Fibroblast of lung (primary cell): ENCODE measurements around the gene MTFP1. TPM values are rescaled to one million over a fixed set of nuclear protein-coding genes. Genes with fewer than 3 reads are reported as not detected.

Experiments
- DNase-seq, 2 donors: peaks; one replicate each; pipeline versions ENCODE4 v3.0.0 to v3.0.0-alpha.2; 2010; ENCODE audit warnings: low read depth in 2 of 2
- H2AFZ ChIP-seq: 2 replicates; pipeline ENCODE4 v1.5.1; 2012; ENCODE audit warnings: low read length, control low read depth, inconsistent platforms
- H3K27ac ChIP-seq: 2 replicates; pipeline ENCODE4 v1.5.1; 2011; ENCODE audit warnings: low read length, control low read depth; ENCODE audit not compliant: insufficient read depth
- H3K27me3 ChIP-seq: 2 replicates; pipeline ENCODE4 v1.5.1; 2011; ENCODE audit warnings: mild to moderate bottlenecking, low read length; ENCODE audit not compliant: control insufficient read depth, insufficient read depth
- H3K36me3 ChIP-seq: 2 replicates; pipeline ENCODE4 v1.5.1; 2011; ENCODE audit warnings: low read length; ENCODE audit not compliant: control insufficient read depth, insufficient read depth
- H3K4me1 ChIP-seq: 2 replicates; pipeline ENCODE4 v1.5.1; 2011; ENCODE audit warnings: low read length; ENCODE audit not compliant: control insufficient read depth, insufficient read depth; ENCODE audit errors: extremely low read depth
- H3K4me2 ChIP-seq: 2 replicates; pipeline ENCODE4 v1.5.1; 2011; ENCODE audit warnings: low read length, control low read depth; ENCODE audit not compliant: insufficient read depth; ENCODE audit errors: extremely low read depth
- H3K4me3 ChIP-seq, 4 experiments: fragments of 200-600 bp in 1 of 4; sonication (generic) in 1 of 4; replicated peaks in 1 of 4; 2 replicates each; pipeline ENCODE4 v1.5.1; 2011 to 2016; ENCODE audit warnings: low read length in 4 of 4, low read depth in 3 of 4, mild to moderate bottlenecking in 3 of 4, control low read depth in 2 of 4, inconsistent platforms in 1 of 4, mixed read lengths in 1 of 4; ENCODE audit not compliant: insufficient read depth in 1 of 4; ENCODE audit errors: control extremely low read depth in 1 of 4
- H3K79me2 ChIP-seq: 2 replicates; pipeline ENCODE4 v1.5.1; 2012; ENCODE audit warnings: mild to moderate bottlenecking, low read length, inconsistent platforms; ENCODE audit not compliant: control insufficient read depth, insufficient read depth
- H3K9ac ChIP-seq: 2 replicates; pipeline ENCODE4 v1.5.1; 2011; ENCODE audit warnings: mild to moderate bottlenecking, low read length, control low read depth; ENCODE audit not compliant: insufficient read depth
- H3K9me3 ChIP-seq: 2 replicates; pipeline ENCODE4 v1.5.1; 2012; ENCODE audit warnings: low read depth, low read length; ENCODE audit not compliant: control insufficient read depth, insufficient read depth
- H4K20me1 ChIP-seq: 2 replicates; pipeline ENCODE4 v1.5.1; 2011; ENCODE audit warnings: low read length; ENCODE audit not compliant: control insufficient read depth, insufficient read depth; ENCODE audit errors: extremely low read depth
- CTCF ChIP-seq, 2 donors: IDR thresholded peaks in 1 of 2; conservative IDR thresholded peaks in 1 of 2; 1 replicate in 1 of 2; 2 replicates in 1 of 2; pipeline ENCODE4 v1.5.1; 2011 to 2012; ENCODE audit warnings: low read length in 2 of 2, control low read depth in 1 of 2, inconsistent platforms in 1 of 2, low read depth in 1 of 2, mild to moderate bottlenecking in 1 of 2
- EZH2 ChIP-seq: IDR thresholded peaks from 2 replicates; pipeline ENCODE4 v1.5.1; 2012; ENCODE audit warnings: low read length, control low read depth, mild to moderate bottlenecking; ENCODE audit errors: missing control alignments
- polyA plus RNA-seq, 2 donors: library from polyadenylated mRNA; depleted of rRNA in 1 of 2; stranded (reverse) in 1 of 2; unstranded in 1 of 2; fragments of >200 nt; gene quantifications; 2 replicates each; pipeline ENCODE4 v1.2.1, GENCODE V29; 2011 to 2012; ENCODE audit warnings: missing spikeins in 1 of 2
- total RNA-seq: library from RNA; depleted of rRNA; stranded (reverse); fragments of >200 nt; gene quantifications from 2 replicates; pipeline ENCODE4 v1.2.1, GENCODE V29; 2014

MTFP1 gene
- total and polyA plus RNA-seq, 2 donors (not counting 1 experiment from before 2014, with no cell fraction given): 2.5 to 3.8 TPM

- no peak overlapping the region for H3K4me3 ChIP-seq
- no peak overlapping the region for H3K4me2 ChIP-seq
- DNase-seq: no peak
- H4K20me1 ChIP-seq: no peaks in the 10 kb centered on the region
- H3K9ac ChIP-seq: no peak overlapping the region
- no peak overlapping the region for H2AFZ ChIP-seq
- H3K9me3 ChIP-seq: no peaks in the 10 kb centered on the region
- no peaks in the 10 kb centered on the region for H3K4me1 ChIP-seq
- H3K27ac ChIP-seq: no peak overlapping the region
- H3K27me3 ChIP-seq: peaks cover 28% of the 10 kb centered on the region
- TF ChIP-seq EZH2: no peak
- TF ChIP-seq CTCF (conservative IDR thresholded peaks at IDR 0.05 in 1 of 2, IDR thresholded peaks at IDR 0.05 in 1 of 2; ENCODE audit: low read depth in 1 of 2, low read length in 2 of 2): no peak
- no peaks in the 10 kb centered on the region for H3K79me2 ChIP-seq
- H3K36me3 ChIP-seq: no peaks in the 10 kb centered on the region
Observed at GRCh38 chr22:30469165-30469564, 43.6 kb downstream of the MTFP1 start.

GRCh38 chr22:30470655-30471054 is 45.1 kb downstream of the MTFP1 start:
- no peaks in the 10 kb centered on the region for H3K79me2 ChIP-seq
- no peak overlapping the region for H2AFZ ChIP-seq
- peaks cover 30% of the 10 kb centered on the region for H3K27me3 ChIP-seq
- no peaks in the 10 kb centered on the region for H3K4me1 ChIP-seq
- no peak overlapping the region for H3K4me2 ChIP-seq
- no peak for DNase-seq
- H3K9ac ChIP-seq: no peak overlapping the region
- H4K20me1 ChIP-seq: no peaks in the 10 kb centered on the region
- no peaks in the 10 kb centered on the region for H3K9me3 ChIP-seq
- no peaks in the 10 kb centered on the region for H3K36me3 ChIP-seq
- no peak for TF ChIP-seq CTCF (conservative IDR thresholded peaks at IDR 0.05 in 1 of 2, IDR thresholded peaks at IDR 0.05 in 1 of 2; ENCODE audit: low read depth in 1 of 2, low read length in 2 of 2)
- no peak for TF ChIP-seq EZH2
- H3K27ac ChIP-seq: no peak overlapping the region
- H3K4me3 ChIP-seq: no peak overlapping the region

- Histone ChIP-seq H3K4me3 (no peak within 1 kb of the TSS), H3K4me2 (no peak within 1 kb of the TSS), H3K27ac (no peak within 1 kb of the TSS), H3K36me3 (no peaks in the 10 kb centered on the region), H3K4me1 (no peaks in the 10 kb centered on the region), H3K27me3 (peaks cover 33% of the 10 kb centered on the region), H3K9me3 (no peaks in the 10 kb centered on the region), H3K79me2 (no peaks in the 10 kb centered on the region), H3K9ac (no peak within 1 kb of the TSS), H2AFZ (no peak within 1 kb of the TSS), H4K20me1 (no peaks in the 10 kb centered on the region)
- TF ChIP-seq CTCF (conservative IDR thresholded peaks at IDR 0.05 in 1 of 2, IDR thresholded peaks at IDR 0.05 in 1 of 2; ENCODE audit: low read depth in 1 of 2, low read length in 2 of 2) (no peak), EZH2 (no peak)
- no peak for DNase-seq
Observed at GRCh38 chr22:30471616-30472318, 46.2 kb downstream of the MTFP1 start, which contains the start of gene SEC14L3. Gene SEC14L3 (minus strand): TSS chr22:30472017. CDS start chr22:30471958, 59 bp downstream.
